Upper lobe of left lung (tissue), 6 donors: ENCODE results near the gene WFIKKN2. TPM values are rescaled to one million over a fixed set of nuclear protein-coding genes. Genes with fewer than 3 reads are reported as not detected.

Experiments
- ATAC-seq, 2 donors: fragments of 200-7000 bp; cut with Tn5 transposase; one replicate each; pipeline ENCODE4 v1.9.1; 2022; ENCODE audit warnings: mild to moderate bottlenecking in 2 of 2, moderate library complexity in 2 of 2; ENCODE audit not compliant: low FRiP score in 2 of 2
- DNase-seq, 2 donors: peaks; one replicate each; pipeline ENCODE4 v3.0.0-alpha.2; 2019 to 2020
- H3K27ac ChIP-seq, 4 donors: fragments of 200-600 bp; sonication (generic); one replicate each; pipeline ENCODE4 v1.5.1; 2016 to 2019
- H3K27me3 ChIP-seq, 4 donors: fragments of 200-600 bp; sonication (generic); one replicate each; pipeline ENCODE4 v1.5.1; 2017 to 2019
- H3K36me3 ChIP-seq, 4 donors: fragments of 200-600 bp; sonication (generic); one replicate each; pipeline ENCODE4 v1.5.1; 2016 to 2019
- H3K4me1 ChIP-seq, 4 donors: fragments of 200-600 bp; sonication (generic); one replicate each; pipeline ENCODE4 v1.5.1; 2018 to 2019
- H3K4me3 ChIP-seq, 4 donors: fragments of 200-600 bp; sonication (generic); one replicate each; pipeline ENCODE4 v1.5.1; 2017 to 2019; ENCODE audit warnings: mild to moderate bottlenecking in 2 of 4, moderate library complexity in 1 of 4
- H3K9me3 ChIP-seq, 4 donors: fragments of 200-600 bp; sonication (generic); one replicate each; pipeline ENCODE4 v1.5.1; 2018 to 2019
- CTCF ChIP-seq, 6 experiments: fragments of 450-650 bp in 4 of 6; fragments of 200-600 bp in 2 of 6; sonication (generic) in 2 of 6; IDR thresholded peaks; one replicate each; pipeline ENCODE4 v1.5.1; 2016 to 2019; ENCODE audit warnings: antibody characterized with exemption in 6 of 6
- EP300 ChIP-seq, 4 donors: sonication (generic); formaldehyde crosslinking; IDR thresholded peaks; one replicate each; pipeline ENCODE4 v1.5.1; 2017; ENCODE audit warnings: antibody characterized with exemption in 4 of 4, control low read depth in 2 of 4
- POLR2A ChIP-seq, 4 donors: fragments of 450-650 bp; IDR thresholded peaks; one replicate each; pipeline ENCODE4 v1.5.1; 2016 to 2017; ENCODE audit warnings: antibody characterized with exemption in 4 of 4, mild to moderate bottlenecking in 2 of 4
- POLR2AphosphoS5 ChIP-seq, 2 donors: sonication (generic); formaldehyde crosslinking; IDR thresholded peaks; one replicate each; pipeline ENCODE4 v1.5.1; 2017; ENCODE audit warnings: antibody characterized with exemption in 2 of 2
- WGBS, 2 donors: methylation state at CpG; one replicate each; pipeline ENCODE4 v1.1.5; 2017 to 2018; 5-methylcytosine and 5-hydroxymethylcytosine counted together
- total RNA-seq, 6 donors: library from RNA; depleted of rRNA in 4 of 6; stranded (reverse); fragments of >200 nt in 4 of 6; gene quantifications; one replicate each; pipeline versions ENCODE4 v1.1.0 to v1.2.1, GENCODE V29; 2016 to 2021
- donor health status: DM: no; HTN: no; CAD: no; lungs with moderate emphysema.
- donor health status: DM: no; HTN: yes; CAD: no; lungs with severe emphysema.

Gene WFIKKN2
- total RNA-seq, 6 donors from 2014 or later = 0.23 TPM; not detected in 5

GRCh38 chr17:50850640-50851039 is 15.3 kb downstream of the WFIKKN2 start:
- ATAC-seq = no peak
- no peak for DNase-seq
- WGBS, 2 donors = 92% methylated on average over 7 of the region's 7 CpGs
- TF ChIP-seq POLR2AphosphoS5 (IDR thresholded peaks at IDR 0.05) (no peak), CTCF (IDR thresholded peaks at IDR 0.05) (no peak), EP300 (IDR thresholded peaks at IDR 0.05) (no peak), POLR2A (IDR thresholded peaks at IDR 0.05) (no peak)
- no peak overlapping the region for H3K4me3 ChIP-seq
- peaks cover 17 to 30% (median 25%) of the 10 kb centered on the region in 4 donors for H3K4me1 ChIP-seq
- no peaks in the 10 kb centered on the region for H3K27me3 ChIP-seq
- H3K36me3 ChIP-seq = no peaks in the 10 kb centered on the region
- peaks cover 0 to 3% (median 0%) of the 10 kb centered on the region in 4 donors for H3K9me3 ChIP-seq
- H3K27ac ChIP-seq = no peak overlapping the region

GRCh38 chr17:50853015-50853615 is 17.7 kb downstream of the WFIKKN2 start:
- H3K36me3 ChIP-seq = no peaks in the 10 kb centered on the region
- H3K4me1 ChIP-seq = peaks cover 17 to 30% (median 25%) of the 10 kb centered on the region in 4 donors
- H3K27me3 ChIP-seq = no peaks in the 10 kb centered on the region
- peak overlapping the region; percentile 14 to 84 (median 76) for H3K27ac ChIP-seq
- peaks cover 0 to 3% (median 0%) of the 10 kb centered on the region in 4 donors for H3K9me3 ChIP-seq
- H3K4me3 ChIP-seq = no peak overlapping the region
- DNase-seq (no peak), ATAC-seq (no peak)
- WGBS, 2 donors = 45 to 60% methylated on average over 6 of the region's 6 CpGs
- TF ChIP-seq CTCF (IDR thresholded peaks at IDR 0.05) = no peak
- no peak for TF ChIP-seq POLR2AphosphoS5 (IDR thresholded peaks at IDR 0.05)
- TF ChIP-seq POLR2A (IDR thresholded peaks at IDR 0.05) = no peak
- no peak for TF ChIP-seq EP300 (IDR thresholded peaks at IDR 0.05)

- Histone ChIP-seq H3K4me1 (peaks cover 17 to 30% (median 25%) of the 10 kb centered on the region in 4 donors), H3K27ac (no peak overlapping the region), H3K36me3 (no peaks in the 10 kb centered on the region), H3K4me3 (no peak overlapping the region), H3K27me3 (no peaks in the 10 kb centered on the region), H3K9me3 (no peaks in the 10 kb centered on the region)
- DNase-seq (no peak), ATAC-seq (no peak)
- TF ChIP-seq CTCF (IDR thresholded peaks at IDR 0.05) = no peak
- no peak for TF ChIP-seq EP300 (IDR thresholded peaks at IDR 0.05)
- TF ChIP-seq POLR2AphosphoS5 (IDR thresholded peaks at IDR 0.05) = no peak
- no peak for TF ChIP-seq POLR2A (IDR thresholded peaks at IDR 0.05)
- WGBS, 2 donors = 93 to 94% methylated on average over 6 of the region's 6 CpGs
Measured at GRCh38 chr17:50853781-50854180, 18.4 kb downstream of the WFIKKN2 start.

GRCh38 chr17:50855708-50856330 is 20.4 kb downstream of the WFIKKN2 start:
- Histone ChIP-seq H3K36me3 (no peaks in the 10 kb centered on the region), H3K27me3 (no peaks in the 10 kb centered on the region), H3K4me3 (no peak overlapping the region), H3K4me1 (peaks cover 17 to 30% (median 26%) of the 10 kb centered on the region in 4 donors), H3K9me3 (no peaks in the 10 kb centered on the region), H3K27ac (peak overlapping the region; percentile 41 to 76 (median 54))
- TF ChIP-seq POLR2AphosphoS5 (IDR thresholded peaks at IDR 0.05) = no peak
- no peak for TF ChIP-seq EP300 (IDR thresholded peaks at IDR 0.05)
- TF ChIP-seq POLR2A (IDR thresholded peaks at IDR 0.05) = peak in 1 of 4 donors; percentile 20
- ATAC-seq = peak in 1 of 2 donors; percentile 27
- no peak for DNase-seq
- 57 to 72% methylated on average over 6 of the region's 6 CpGs for WGBS, 2 donors

GRCh38 chr17:50856431-50856830 is 21.0 kb downstream of the WFIKKN2 start:
- peaks cover 0 to 4% (median 1%) of the 10 kb centered on the region in 4 donors for H3K36me3 ChIP-seq
- no peak for TF ChIP-seq EP300 (IDR thresholded peaks at IDR 0.05)
- no peak for TF ChIP-seq POLR2AphosphoS5 (IDR thresholded peaks at IDR 0.05)
- TF ChIP-seq CTCF (IDR thresholded peaks at IDR 0.05) = no peak
- no peak for TF ChIP-seq POLR2A (IDR thresholded peaks at IDR 0.05)
- no peak for DNase-seq
- ATAC-seq = no peak
- H3K4me1 ChIP-seq = peaks cover 17 to 32% (median 28%) of the 10 kb centered on the region in 4 donors
- 74 to 82% methylated on average over 2 of the region's 2 CpGs for WGBS, 2 donors
- H3K4me3 ChIP-seq = no peak overlapping the region
- H3K27ac ChIP-seq = peak overlapping the region in 3 of 4 donors; percentile 41 to 76 (median 63)
- H3K27me3 ChIP-seq = no peaks in the 10 kb centered on the region
- no peaks in the 10 kb centered on the region for H3K9me3 ChIP-seq
